ENCODE measurements around the gene SNRK.

- TF ChIP-seq CTCF (conservative IDR thresholded peaks at IDR 0.05): no peak
- no peak for TF ChIP-seq EZH2 (IDR thresholded peaks at IDR 0.05; ENCODE audit: low read depth)
These were observed 58.2 kb downstream of the SNRK start for GRCh38 chr3:43344520-43344919.
